Fibroblast of the aortic adventitia (primary cell): Measurements from ENCODE around the gene TOM1L2. TPM values are rescaled to one million over a fixed set of nuclear protein-coding genes. Genes with fewer than 3 reads are reported as not detected.

Source experiments
- DNase-seq: peaks from one replicate; pipeline ENCODE4 v3.0.0-alpha.2; 2010; ENCODE audit warnings: low read depth
- H3K4me3 ChIP-seq: 2 replicates; pipeline ENCODE4 v1.5.1; 2011; ENCODE audit warnings: low read depth, mild to moderate bottlenecking, control low read depth, low read length, moderate library complexity
- total RNA-seq: library from RNA; depleted of rRNA; stranded (reverse); fragments of >200 nt; gene quantifications from 2 replicates; pipeline ENCODE4 v1.2.3, GENCODE V29; 2012; ENCODE audit warnings: low replicate concordance
- TF ChIP-seq, protein P1 (sequence below): IDR thresholded peaks from 2 replicates; pipeline ENCODE4 v1.5.1; 2011; ENCODE audit warnings: mild to moderate bottlenecking, low read length, control low read depth, inconsistent platforms; ENCODE audit not compliant: insufficient read depth

The TOM1L2 gene
- total RNA-seq, 1 donor, result 40.3 TPM

DNA sequence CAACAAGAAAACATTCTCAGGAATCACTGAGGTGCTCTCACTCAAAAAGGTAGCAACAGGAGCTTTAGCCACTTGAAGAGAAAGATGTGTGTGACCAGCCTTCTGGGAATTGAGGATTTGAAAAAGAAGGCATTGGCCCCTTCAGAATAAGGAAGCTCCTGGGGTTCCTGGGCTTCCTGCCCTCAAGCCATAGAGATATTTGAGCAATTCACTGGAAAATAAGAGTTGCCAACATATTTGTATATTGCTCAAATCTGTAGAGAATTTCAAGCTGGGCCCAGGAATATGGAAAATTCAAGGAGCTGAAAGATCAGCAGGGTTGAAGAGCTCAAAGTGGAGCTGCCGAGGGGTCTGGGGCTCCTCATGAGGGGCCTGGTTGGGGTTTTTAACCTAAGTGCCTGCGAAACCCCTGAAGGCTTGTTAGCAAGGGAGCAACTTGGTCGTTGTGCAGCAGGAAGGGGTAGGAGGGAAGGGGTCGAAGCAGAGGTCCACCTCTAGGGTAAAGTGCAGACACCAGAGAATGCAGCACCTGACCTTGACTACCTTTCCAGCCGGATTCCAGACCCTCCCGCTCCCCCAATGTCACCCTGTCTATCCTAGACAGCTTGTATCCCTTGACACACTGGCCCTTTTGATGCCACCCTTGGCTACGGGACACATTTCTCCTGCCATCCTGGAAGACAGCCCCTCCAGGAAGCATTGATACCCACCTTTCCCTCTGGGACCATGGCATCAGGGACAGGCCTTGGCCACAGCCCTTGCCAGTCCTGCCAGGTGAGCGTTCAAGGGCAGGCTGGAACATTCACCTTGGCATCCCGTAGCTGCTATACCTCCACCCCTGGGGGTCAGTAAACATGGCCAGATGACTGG is 67.8 kb downstream of the TOM1L2 start:
- peak; percentile 62 for DNase-seq
- TF ChIP-seq, protein P1, sequence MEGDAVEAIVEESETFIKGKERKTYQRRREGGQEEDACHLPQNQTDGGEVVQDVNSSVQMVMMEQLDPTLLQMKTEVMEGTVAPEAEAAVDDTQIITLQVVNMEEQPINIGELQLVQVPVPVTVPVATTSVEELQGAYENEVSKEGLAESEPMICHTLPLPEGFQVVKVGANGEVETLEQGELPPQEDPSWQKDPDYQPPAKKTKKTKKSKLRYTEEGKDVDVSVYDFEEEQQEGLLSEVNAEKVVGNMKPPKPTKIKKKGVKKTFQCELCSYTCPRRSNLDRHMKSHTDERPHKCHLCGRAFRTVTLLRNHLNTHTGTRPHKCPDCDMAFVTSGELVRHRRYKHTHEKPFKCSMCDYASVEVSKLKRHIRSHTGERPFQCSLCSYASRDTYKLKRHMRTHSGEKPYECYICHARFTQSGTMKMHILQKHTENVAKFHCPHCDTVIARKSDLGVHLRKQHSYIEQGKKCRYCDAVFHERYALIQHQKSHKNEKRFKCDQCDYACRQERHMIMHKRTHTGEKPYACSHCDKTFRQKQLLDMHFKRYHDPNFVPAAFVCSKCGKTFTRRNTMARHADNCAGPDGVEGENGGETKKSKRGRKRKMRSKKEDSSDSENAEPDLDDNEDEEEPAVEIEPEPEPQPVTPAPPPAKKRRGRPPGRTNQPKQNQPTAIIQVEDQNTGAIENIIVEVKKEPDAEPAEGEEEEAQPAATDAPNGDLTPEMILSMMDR, result no peak
- no peak overlapping the region for H3K4me3 ChIP-seq

DNA sequence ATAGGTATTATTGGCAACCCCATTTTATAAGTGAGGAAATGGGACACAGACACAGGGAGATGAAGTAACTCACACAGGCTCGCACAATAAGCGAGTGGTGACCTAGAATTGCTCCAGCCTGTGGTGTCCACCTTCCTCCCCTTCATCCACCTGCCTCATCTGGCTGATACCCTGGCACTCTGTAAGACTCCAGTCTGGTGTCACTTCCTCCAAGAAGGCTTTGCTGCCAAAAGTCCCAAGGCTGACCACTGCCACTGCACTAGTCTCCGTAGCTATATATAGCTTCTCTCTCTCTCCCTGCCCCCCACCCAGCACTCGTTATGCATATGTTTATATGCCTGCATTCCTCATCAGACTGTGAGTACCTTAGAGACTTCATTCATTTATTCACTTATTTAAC is 69.3 kb downstream of the TOM1L2 start:
- DNase-seq, result no peak
- H3K4me3 ChIP-seq, result no peak overlapping the region
- TF ChIP-seq, protein P1, result no peak

DNA sequence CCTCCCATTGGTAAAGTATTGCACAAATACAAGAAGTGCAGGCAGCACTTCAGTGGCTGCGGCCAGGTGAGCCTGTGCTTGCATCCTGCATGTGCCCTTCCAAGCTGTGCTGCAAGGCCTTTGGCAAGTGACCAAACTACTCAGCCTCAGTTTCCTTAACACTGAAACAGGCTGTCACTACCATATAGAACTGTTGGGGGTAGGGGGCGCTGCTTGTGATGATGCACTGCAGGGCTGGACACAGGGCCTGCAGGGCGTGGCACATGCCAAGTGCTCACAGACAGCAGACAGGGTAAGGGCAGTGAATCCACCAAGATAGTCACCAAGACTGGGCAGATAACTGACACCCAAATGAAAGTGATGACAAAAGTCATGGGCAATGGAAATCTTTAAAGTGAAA is 69.8 kb downstream of the TOM1L2 start:
- DNase-seq, result no peak
- TF ChIP-seq, protein P1, result no peak
- H3K4me3 ChIP-seq, result no peak overlapping the region

DNA sequence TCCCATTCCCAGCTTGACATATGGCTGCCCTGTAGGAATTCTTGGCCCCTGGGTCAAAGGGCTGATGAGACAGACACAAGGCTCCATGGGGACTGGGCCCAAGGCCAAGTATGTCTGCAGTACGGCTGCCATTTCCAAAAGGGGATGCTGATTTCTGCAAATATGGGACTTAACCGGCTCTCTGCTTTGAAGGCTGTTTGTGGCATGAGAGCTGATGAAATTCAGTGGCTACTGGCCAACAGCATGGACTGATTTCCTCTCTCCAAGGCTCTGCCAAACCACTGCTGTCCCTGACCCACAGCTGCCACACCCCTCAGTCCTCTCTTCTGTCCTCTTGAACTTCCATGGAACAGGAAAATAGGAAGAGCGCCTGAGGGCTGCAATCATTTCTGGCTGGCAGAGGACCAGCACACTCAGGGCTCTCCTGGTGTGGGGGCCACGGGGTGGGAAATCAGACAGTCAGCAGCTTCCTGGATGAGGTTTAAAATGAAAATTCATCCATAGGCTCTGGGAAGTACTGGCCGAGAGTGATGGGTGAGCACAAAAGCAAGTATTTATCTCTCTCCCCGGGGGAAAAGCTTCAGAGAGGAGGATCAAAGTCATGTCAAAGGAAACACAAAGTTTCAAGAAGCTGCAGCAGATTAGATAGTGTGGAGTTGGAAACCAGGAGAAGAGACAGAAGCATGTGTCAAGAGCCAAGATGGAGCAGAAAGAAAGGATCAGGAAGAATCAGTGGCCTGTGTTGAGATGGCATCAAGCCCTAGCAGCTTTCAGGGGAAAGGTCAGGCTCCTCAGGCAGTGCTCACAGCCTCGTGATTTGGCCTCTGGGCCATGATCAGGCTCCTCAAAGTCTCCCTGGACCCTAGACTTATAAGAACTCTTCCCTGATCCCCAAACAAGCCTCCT is 71.3 kb downstream of the TOM1L2 start:
- peak overlapping the region; percentile 18 for H3K4me3 ChIP-seq
- TF ChIP-seq, protein P1, result no peak
- peak; percentile 98 for DNase-seq

DNA sequence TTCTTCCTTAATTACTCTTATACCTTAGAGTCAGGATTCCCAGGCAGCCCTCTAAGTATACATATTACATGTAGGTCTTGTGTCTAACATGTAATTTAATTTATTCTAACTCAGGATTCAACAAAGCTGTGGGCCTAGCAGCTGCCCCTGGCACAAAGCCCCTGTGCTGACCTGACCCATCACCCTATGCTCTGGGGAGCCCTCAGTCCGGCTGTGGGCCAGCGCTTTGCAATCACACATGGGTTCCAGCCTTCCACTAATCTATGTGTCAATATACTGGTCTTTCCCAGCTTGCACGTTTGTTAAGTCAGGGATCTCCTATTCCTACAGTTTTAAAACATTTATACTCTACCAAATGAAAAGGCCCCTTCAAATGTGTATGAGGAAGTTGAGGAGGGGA is 72.7 kb downstream of the TOM1L2 start:
- no peak overlapping the region for H3K4me3 ChIP-seq
- no peak for DNase-seq
- TF ChIP-seq, protein P1, result no peak

DNA sequence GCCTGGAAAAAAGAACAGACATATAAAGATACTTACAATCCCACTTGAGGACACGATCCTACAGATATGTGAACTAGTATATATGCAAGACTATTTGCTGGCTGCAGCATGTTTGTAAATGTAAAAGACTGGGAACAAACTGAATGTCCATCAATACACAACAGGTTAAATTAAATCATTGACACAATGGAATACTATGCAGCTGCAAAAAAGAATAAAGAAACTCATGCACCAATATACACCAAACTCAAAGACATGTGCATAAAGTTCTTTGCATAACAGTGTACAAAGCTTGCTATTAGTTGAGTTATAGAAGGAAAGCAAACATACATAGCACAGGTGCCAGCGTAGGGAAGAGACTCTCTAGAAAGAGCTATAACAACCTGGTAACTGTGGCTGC is 73.5 kb downstream of the TOM1L2 start:
- DNase-seq, result no peak
- TF ChIP-seq, protein P1, result no peak
- H3K4me3 ChIP-seq, result no peak overlapping the region
